Neural progenitor cell (in vitro differentiated cells): Measurements from ENCODE around the gene CABYR. TPM values are rescaled to one million over a fixed set of nuclear protein-coding genes. Genes with fewer than 3 reads are reported as not detected.

Source experiments
- DNase-seq: peaks from one replicate; pipeline ENCODE4 v3.0.0-alpha.2; 2016; ENCODE audit warnings: low spot score
- H2AFZ ChIP-seq: fragments of 200-600 bp; sonication (generic); replicated peaks from 2 replicates; pipeline ENCODE4 v1.6.1; 2016; ENCODE audit warnings: antibody characterized with exemption
- H3F3A ChIP-seq: fragments of 200-600 bp; sonication (generic); 2 replicates; pipeline ENCODE4 v1.6.1; 2016; ENCODE audit warnings: antibody characterized with exemption, low read depth
- H3K27ac ChIP-seq: fragments of 200-600 bp; sonication (generic); 2 replicates; pipeline ENCODE4 v1.5.1; 2016; ENCODE audit warnings: mild to moderate bottlenecking
- H3K27me3 ChIP-seq: fragments of 200-600 bp; sonication (generic); 2 replicates; pipeline ENCODE4 v1.6.1; 2016; ENCODE audit warnings: mild to moderate bottlenecking, moderate library complexity
- H3K36me3 ChIP-seq: fragments of 200-600 bp; sonication (generic); 2 replicates; pipeline ENCODE4 v1.5.1; 2016
- H3K4me1 ChIP-seq: fragments of 200-600 bp; sonication (generic); 2 replicates; pipeline ENCODE4 v1.6.1; 2016; ENCODE audit warnings: mixed run types
- H3K4me2 ChIP-seq: fragments of 200-600 bp; sonication (generic); 2 replicates; pipeline ENCODE4 v1.6.1; 2016
- H3K4me3 ChIP-seq: fragments of 200-600 bp; sonication (generic); 2 replicates; pipeline ENCODE4 v1.5.1; 2016
- H3K79me2 ChIP-seq: fragments of 200-600 bp; sonication (generic); 2 replicates; pipeline ENCODE4 v1.6.1; 2016; ENCODE audit warnings: low read depth
- H3K9ac ChIP-seq: fragments of 200-600 bp; sonication (generic); 2 replicates; pipeline ENCODE4 v1.6.1; 2016
- H3K9me3 ChIP-seq: fragments of 200-600 bp; sonication (generic); 2 replicates; pipeline ENCODE4 v1.5.1; 2016; ENCODE audit warnings: low read depth
- H4K20me1 ChIP-seq: fragments of 200-600 bp; sonication (generic); 2 replicates; pipeline ENCODE4 v1.6.1; 2016; ENCODE audit warnings: low read depth
- H3K27ac Mint-ChIP-seq: 3 replicates; pipeline ENCODE4 v1.8.0; 2021; ENCODE audit warnings: mixed read lengths
- H3K27me3 Mint-ChIP-seq: 2 replicates; pipeline ENCODE4 v1.8.0; 2022; ENCODE audit warnings: low read depth, mild to moderate bottlenecking, inconsistent platforms, moderate library complexity, mixed read lengths; ENCODE audit not compliant: insufficient read depth
- H3K36me3 Mint-ChIP-seq: 3 replicates; pipeline ENCODE4 v1.8.0; 2021; ENCODE audit warnings: mixed read lengths
- H3K4me1 Mint-ChIP-seq: 3 replicates; pipeline ENCODE4 v1.8.0; 2021; ENCODE audit warnings: mixed read lengths
- H3K4me3 Mint-ChIP-seq: 3 replicates; pipeline ENCODE4 v1.8.0; 2021; ENCODE audit warnings: mild to moderate bottlenecking, moderate library complexity, mixed read lengths
- H3K9me3 Mint-ChIP-seq: 3 replicates; pipeline ENCODE4 v1.8.0; 2020; ENCODE audit warnings: mixed read lengths
- EZH2 ChIP-seq: fragments of 200-600 bp; sonication (generic); IDR thresholded peaks from 2 replicates; pipeline ENCODE4 v1.6.1; 2017; ENCODE audit warnings: antibody characterized with exemption, mild to moderate bottlenecking, moderate library complexity
- EZH2phosphoT487 ChIP-seq: fragments of 200-600 bp; sonication (generic); IDR thresholded peaks from 2 replicates; pipeline ENCODE4 v1.6.1; 2017; ENCODE audit warnings: antibody characterized with exemption
- total RNA-seq: library from RNA; depleted of rRNA; stranded (reverse); fragments of >200 nt; gene quantifications from 2 replicates; pipeline ENCODE4 v1.2.3, GENCODE V29; 2015; ENCODE audit warnings: low replicate concordance
- TF ChIP-seq, protein P1 (sequence below): fragments of 200-600 bp; sonication (generic); IDR thresholded peaks from 2 replicates; pipeline ENCODE4 v1.5.1; 2017; ENCODE audit warnings: antibody characterized with exemption, mild to moderate bottlenecking

Gene CABYR
- total RNA-seq, 1 donor from 2014 or later = 12.0 TPM

DNA sequence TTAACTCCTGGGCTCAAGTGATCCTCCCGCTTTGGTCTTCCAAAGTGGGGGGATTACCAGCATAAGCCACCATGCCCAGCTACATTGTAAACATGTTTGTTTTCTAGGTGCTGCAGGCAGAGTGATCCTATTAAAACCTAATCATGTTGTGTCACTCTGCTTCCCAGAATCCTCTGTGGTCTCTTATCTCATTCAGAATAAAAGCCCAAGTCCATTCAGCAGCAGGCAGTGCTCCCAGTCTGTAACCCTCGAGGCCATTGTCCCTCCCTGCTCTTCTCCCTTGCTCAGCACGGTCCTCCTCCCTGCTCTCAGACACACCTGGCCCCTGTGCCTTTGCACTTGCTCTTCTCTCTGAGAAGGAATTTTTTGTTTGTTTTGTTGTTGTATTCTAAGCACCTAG, 11.1 kb upstream of the CABYR start:
- Histone ChIP-seq H2AFZ (no peak overlapping the region), H3K9me3 (no peaks in the 10 kb centered on the region), H4K20me1 (no peaks in the 10 kb centered on the region), H3K36me3 (no peaks in the 10 kb centered on the region), H3K27ac (no peak overlapping the region), H3K4me1 (no peaks in the 10 kb centered on the region), H3K4me2 (no peak overlapping the region), H3K9ac (no peak overlapping the region), H3F3A (no peaks in the 10 kb centered on the region), H3K4me3 (no peak overlapping the region), H3K79me2 (no peaks in the 10 kb centered on the region), H3K27me3 (no peaks in the 10 kb centered on the region)
- Mint-ChIP-seq H3K27ac (no peak overlapping the region), H3K9me3 (no peaks in the 10 kb centered on the region), H3K36me3 (peaks cover 10% of the 10 kb centered on the region), H3K4me3 (no peak overlapping the region), H3K4me1 (no peaks in the 10 kb centered on the region), H3K27me3 (no peaks in the 10 kb centered on the region)
- DNase-seq = no peak
- TF ChIP-seq, protein P1, sequence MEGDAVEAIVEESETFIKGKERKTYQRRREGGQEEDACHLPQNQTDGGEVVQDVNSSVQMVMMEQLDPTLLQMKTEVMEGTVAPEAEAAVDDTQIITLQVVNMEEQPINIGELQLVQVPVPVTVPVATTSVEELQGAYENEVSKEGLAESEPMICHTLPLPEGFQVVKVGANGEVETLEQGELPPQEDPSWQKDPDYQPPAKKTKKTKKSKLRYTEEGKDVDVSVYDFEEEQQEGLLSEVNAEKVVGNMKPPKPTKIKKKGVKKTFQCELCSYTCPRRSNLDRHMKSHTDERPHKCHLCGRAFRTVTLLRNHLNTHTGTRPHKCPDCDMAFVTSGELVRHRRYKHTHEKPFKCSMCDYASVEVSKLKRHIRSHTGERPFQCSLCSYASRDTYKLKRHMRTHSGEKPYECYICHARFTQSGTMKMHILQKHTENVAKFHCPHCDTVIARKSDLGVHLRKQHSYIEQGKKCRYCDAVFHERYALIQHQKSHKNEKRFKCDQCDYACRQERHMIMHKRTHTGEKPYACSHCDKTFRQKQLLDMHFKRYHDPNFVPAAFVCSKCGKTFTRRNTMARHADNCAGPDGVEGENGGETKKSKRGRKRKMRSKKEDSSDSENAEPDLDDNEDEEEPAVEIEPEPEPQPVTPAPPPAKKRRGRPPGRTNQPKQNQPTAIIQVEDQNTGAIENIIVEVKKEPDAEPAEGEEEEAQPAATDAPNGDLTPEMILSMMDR = no peak
- TF ChIP-seq EZH2 = no peak
- TF ChIP-seq EZH2phosphoT487 = no peak

- Mint-ChIP-seq H3K36me3 (peaks cover 8% of the 10 kb centered on the region), H3K9me3 (no peaks in the 10 kb centered on the region), H3K27me3 (no peaks in the 10 kb centered on the region), H3K4me3 (no peak overlapping the region), H3K4me1 (no peaks in the 10 kb centered on the region), H3K27ac (no peak overlapping the region)
- H3K9me3 ChIP-seq = no peaks in the 10 kb centered on the region
- H3K4me2 ChIP-seq = no peak overlapping the region
- TF ChIP-seq EZH2 (no peak), EZH2phosphoT487 (no peak)
- TF ChIP-seq, protein P1 = no peak
- H4K20me1 ChIP-seq = no peaks in the 10 kb centered on the region
- no peak overlapping the region for H3K9ac ChIP-seq
- no peak overlapping the region for H3K27ac ChIP-seq
- H3F3A ChIP-seq = no peaks in the 10 kb centered on the region
- H2AFZ ChIP-seq = no peak overlapping the region
- no peaks in the 10 kb centered on the region for H3K4me1 ChIP-seq
- no peaks in the 10 kb centered on the region for H3K36me3 ChIP-seq
- no peaks in the 10 kb centered on the region for H3K27me3 ChIP-seq
- no peak overlapping the region for H3K4me3 ChIP-seq
- no peak for DNase-seq
- H3K79me2 ChIP-seq = no peaks in the 10 kb centered on the region
Observed at GRCh38 chr18:24128700-24129099, 10.2 kb upstream of the CABYR start.

DNA sequence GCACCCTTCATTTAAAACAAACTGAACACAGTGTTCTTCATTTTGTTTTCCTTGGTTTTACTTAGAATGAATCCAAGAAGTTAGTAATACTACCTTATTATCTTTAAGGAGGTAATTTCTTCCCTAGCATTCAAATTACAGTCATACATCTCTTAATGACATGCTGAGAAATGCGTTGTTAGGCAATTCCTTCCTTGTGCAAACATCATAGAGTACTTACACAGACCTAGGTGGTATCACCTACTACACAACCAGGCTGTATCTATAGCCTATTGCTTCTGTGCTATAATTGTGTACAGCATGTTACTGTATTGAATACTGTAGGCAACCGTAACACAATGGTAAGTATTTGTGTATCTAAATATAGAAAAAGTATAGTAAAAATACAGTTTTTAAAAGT, 8.4 kb upstream of the CABYR start:
- H3K9ac ChIP-seq = no peak overlapping the region
- TF ChIP-seq EZH2phosphoT487 (no peak), EZH2 (no peak)
- TF ChIP-seq, protein P1 = no peak
- Mint-ChIP-seq H3K9me3 (no peaks in the 10 kb centered on the region), H3K36me3 (peaks cover 8% of the 10 kb centered on the region), H3K27ac (no peak overlapping the region), H3K27me3 (no peaks in the 10 kb centered on the region), H3K4me1 (no peaks in the 10 kb centered on the region), H3K4me3 (no peak overlapping the region)
- H3K9me3 ChIP-seq = no peaks in the 10 kb centered on the region
- H3K4me2 ChIP-seq = no peak overlapping the region
- no peaks in the 10 kb centered on the region for H3K4me1 ChIP-seq
- H3K27me3 ChIP-seq = no peaks in the 10 kb centered on the region
- DNase-seq = no peak
- no peaks in the 10 kb centered on the region for H3K79me2 ChIP-seq
- H3K4me3 ChIP-seq = no peak overlapping the region
- no peaks in the 10 kb centered on the region for H4K20me1 ChIP-seq
- H3K36me3 ChIP-seq = no peaks in the 10 kb centered on the region
- no peaks in the 10 kb centered on the region for H3F3A ChIP-seq
- no peak overlapping the region for H3K27ac ChIP-seq
- no peak overlapping the region for H2AFZ ChIP-seq

- no peaks in the 10 kb centered on the region for H3K36me3 ChIP-seq
- no peaks in the 10 kb centered on the region for H3K79me2 ChIP-seq
- no peaks in the 10 kb centered on the region for H3K27me3 ChIP-seq
- H4K20me1 ChIP-seq = no peaks in the 10 kb centered on the region
- H3K27ac ChIP-seq = no peak overlapping the region
- H2AFZ ChIP-seq = no peak overlapping the region
- H3K9ac ChIP-seq = no peak overlapping the region
- no peak for DNase-seq
- Mint-ChIP-seq H3K4me3 (no peak overlapping the region), H3K36me3 (peaks cover 3% of the 10 kb centered on the region), H3K4me1 (peaks cover 11% of the 10 kb centered on the region), H3K9me3 (peaks cover 3% of the 10 kb centered on the region), H3K27ac (no peak overlapping the region), H3K27me3 (no peaks in the 10 kb centered on the region)
- H3K9me3 ChIP-seq = no peaks in the 10 kb centered on the region
- H3K4me2 ChIP-seq = no peak overlapping the region
- no peak overlapping the region for H3K4me3 ChIP-seq
- H3K4me1 ChIP-seq = no peaks in the 10 kb centered on the region
- H3F3A ChIP-seq = no peaks in the 10 kb centered on the region
- TF ChIP-seq EZH2phosphoT487 = no peak
- TF ChIP-seq, protein P1 = no peak
- TF ChIP-seq EZH2 = no peak
Observed at GRCh38 chr18:24136967-24137373, 1.9 kb upstream of the CABYR start.
